GM18858 (cell line): ENCODE results near the gene SAT1.

ENCODE experiments used
- ATAC-seq: cut with Tn5 transposase; IDR thresholded peaks from one replicate; pipeline ENCODE4 v1.9.1; 2021; ENCODE audit not compliant: unreplicated experiment

The SAT1 gene

DNA sequence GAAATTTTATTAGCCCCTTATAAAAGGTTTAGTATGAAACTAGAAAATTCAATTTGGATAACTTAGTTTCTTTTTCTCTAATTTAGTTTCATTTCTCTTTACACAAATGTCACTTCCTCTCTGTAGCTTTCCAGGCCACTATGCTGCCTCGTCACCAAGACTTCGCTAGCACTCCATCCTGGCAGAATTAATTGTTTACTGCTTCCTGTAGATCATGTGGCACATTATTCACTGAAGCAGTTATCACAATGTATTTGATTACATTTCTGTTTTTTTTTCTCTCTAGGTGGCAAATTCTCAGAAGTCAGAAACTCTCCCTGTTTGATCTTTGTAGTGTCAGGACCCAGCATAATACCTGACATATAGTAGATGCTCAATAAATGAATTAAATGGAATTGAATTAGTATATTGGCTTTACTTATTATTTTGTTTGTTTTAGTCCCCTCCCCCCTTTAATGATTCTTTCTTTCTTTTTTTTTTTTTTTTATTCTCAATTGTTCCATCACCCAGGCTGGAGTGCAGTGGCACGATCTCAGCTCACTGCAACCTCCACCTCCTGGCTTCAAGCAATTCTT, 9.3 kb upstream of the SAT1 start:
- ATAC-seq = peak; percentile 91

DNA sequence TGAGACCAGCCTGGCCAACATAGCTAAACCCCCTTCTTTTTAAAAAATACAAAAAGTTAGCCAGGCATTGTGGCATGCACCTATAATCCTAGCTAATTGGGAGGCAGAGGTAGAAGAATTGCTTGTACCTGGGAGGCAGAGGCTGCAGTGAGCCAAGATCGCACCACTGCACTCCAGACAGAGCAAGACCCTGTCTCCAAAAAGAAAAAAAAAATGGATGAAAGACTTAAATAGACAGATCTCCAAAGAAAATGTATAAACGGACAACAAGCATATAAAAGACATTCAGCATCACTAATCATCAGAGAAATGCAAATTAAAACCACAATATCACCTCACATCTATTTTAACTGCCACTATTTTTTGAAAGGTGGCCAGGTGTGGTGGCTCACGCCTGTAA, 6.6 kb upstream of the SAT1 start:
- ATAC-seq = no peak

GRCh38 chrX:23779025-23779424, 3.9 kb upstream of the SAT1 start:
- ATAC-seq = no peak

DNA sequence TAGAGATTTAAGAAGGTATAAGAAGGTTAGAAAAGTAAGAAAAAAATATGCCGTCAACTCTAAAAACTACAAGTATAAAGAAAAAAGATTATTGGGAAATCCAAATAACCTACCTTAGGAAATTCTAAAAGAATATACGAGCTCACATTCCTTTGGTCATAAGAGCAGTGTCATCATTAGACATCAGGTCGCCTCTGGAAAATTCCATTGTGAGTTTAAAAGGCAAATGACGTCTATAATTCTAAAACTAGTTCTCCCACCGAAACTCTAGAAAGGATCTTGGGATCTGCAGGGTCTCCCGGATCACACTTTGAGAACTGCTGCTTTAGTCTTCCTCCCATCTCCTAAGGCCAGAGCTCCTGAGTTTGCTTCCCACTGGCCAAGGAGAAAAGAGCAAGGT, 518 bp upstream of the SAT1 start:
- ATAC-seq = no peak

- no peak for ATAC-seq
Observed at GRCh38 chrX:23783589-23784469, 856 bp downstream of the SAT1 start.

- ATAC-seq = no peak
Observed at GRCh38 chrX:23784470-23785331, 1.7 kb downstream of the SAT1 start.

GRCh38 chrX:23785580-23785979, 2.6 kb downstream of the SAT1 start:
- ATAC-seq = no peak

DNA sequence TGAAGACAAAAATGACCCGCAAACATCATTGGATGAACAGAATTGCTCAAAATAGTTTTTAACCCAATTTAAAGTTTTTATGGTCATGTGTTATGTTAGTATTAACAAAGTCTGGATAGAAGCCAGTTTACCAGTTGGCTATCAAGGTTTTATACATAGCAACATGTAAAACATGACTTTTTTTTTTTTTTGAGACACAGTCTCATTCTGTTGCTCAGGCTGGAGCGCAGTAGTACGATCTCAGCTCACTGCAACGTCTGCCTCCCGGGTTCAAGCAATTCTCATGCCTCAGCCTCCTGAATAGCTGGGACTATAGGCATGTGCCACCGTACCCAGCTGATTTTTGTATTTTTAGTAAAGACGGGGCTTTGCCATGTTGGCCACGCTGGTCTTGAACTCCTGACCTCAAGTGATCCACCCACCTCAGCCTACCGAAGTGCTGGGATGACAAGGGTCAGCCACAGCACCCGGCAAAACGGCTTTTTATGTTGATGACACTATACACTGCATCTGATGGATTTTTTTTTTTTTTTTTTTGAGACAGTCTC, 3.4 kb downstream of the SAT1 start:
- ATAC-seq = no peak

GRCh38 chrX:23787745-23788118, 4.8 kb downstream of the SAT1 start:
- no peak for ATAC-seq

- ATAC-seq = no peak
Observed at GRCh38 chrX:23788521-23788920, 5.5 kb downstream of the SAT1 start.

DNA sequence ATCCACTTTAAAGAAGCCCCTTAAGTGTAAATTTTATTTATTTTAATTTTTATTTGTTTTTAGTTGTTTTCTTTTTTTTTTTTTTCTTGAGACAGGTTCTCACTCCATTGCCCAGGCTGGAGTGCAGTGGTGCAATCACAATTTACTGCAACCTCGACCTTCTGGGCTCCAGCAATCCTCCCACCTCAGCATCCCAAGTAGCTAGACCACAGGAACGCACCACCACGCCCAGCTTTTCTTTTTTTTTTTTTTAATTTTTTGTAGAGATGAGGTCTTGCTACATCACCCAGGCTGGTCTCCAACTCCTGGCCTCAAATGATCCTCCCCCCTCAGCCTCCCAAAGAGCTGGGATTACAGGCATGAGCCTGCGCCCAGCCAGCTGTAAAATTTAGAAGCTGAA, 6.0 kb downstream of the SAT1 start:
- no peak for ATAC-seq

DNA sequence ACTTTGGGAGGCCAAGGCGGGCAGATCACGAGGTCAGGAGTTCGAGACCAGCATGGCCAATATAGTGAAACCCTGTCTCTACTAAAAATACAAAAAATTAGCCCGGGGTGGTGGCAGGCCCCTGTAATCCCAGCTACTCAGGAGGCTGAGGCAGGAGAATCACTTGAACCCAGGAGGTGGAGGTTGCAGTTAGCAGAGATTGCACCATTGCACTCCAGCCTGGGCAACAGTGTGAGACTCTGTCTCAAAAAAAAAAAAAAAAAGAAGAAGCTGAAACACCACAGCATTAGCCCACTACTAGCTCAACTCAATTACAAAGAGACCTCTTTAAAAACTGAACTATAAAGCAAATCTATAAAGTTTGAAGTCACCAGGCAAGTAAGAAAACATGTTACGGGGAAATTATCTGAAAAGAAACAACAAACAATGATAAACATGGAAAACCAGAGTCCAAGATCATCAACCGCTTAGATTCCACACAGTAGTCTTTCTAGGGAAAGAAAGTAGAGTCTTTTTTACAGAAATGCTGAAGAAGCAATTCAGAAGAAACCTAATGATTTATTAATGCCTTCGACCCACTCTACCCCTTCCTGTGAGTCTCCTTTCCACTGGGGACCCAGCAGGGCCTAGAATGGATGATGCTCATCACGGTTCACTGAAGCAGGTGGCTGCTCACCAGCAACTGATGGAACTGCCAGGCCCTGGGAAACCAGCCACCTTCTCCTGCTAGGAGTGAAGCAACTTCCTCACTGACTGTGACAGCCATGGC, 6.6 kb downstream of the SAT1 start:
- ATAC-seq = no peak

GRCh38 chrX:23790155-23790497, 7.2 kb downstream of the SAT1 start:
- no peak for ATAC-seq

DNA sequence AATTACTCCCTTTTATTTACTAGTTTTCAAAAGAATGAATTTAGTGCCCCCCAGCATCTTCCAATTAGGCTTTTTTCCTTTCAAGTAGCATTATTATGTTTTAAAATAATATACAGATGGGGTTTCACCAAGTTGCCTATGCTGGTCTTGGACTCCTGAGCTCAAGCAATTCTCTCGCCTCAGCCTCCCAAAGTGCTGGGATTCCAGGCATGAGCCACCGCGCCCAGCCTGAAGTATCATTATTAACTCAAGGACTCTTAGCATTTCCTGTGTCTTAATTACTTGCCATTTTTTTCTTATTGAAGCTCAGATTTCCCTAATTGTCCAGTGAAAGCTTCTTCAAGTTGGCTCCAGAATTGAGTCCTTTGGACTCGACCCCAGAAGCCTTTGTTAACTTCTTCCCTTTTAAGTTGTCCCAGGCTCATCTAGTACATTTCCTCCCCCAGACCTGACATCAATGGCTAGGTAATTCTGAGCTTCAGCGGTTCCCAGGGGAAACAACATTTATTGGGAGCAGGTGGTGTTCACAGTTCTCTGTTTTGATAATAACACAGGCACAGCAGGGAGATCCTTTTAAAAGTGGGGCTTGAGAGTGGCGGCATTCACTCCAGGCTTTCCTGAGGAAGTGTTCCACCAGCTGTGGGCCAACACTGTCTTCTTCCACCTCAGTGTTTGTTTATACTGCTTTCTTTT, 10.0 kb downstream of the SAT1 start:
- no peak for ATAC-seq

- no peak for ATAC-seq
Observed at GRCh38 chrX:23795221-23795620, 12.2 kb downstream of the SAT1 start.

DNA sequence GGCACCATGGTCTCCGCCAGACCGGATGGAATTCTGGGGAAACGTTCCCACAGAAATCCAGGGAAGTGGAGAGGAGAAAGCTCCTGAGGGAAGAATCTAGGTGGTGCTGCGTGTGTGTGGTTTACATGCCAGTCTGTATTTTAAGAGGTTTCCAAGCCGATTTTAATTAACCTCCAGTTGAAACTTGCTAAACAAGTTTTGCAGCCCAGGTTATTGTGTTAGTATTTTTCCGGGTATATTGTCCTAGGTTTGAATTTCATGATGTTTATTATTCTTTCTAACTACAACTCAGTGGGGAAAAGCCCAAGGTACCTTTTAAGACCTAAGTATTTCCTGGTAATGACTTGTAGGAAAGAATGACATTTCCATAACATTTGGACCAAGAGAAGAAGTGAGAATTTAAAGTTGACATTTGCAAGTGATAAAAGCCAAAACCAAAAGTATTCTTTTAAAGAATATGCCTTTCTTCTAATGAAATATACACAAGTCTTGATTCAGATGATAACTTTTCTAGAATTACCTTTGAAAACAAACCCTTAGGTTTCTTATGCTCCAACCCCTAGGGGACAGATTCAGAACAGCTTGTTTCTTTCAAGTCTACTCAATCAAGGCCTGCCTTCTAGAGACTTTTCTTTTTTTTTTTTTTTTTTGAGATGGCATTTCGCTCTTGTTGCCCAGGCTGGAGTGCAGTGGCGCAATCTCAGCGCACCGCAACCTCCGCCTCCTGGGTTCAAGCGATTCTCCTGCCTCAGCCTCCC, 14.6 kb downstream of the SAT1 start:
- no peak for ATAC-seq

DNA sequence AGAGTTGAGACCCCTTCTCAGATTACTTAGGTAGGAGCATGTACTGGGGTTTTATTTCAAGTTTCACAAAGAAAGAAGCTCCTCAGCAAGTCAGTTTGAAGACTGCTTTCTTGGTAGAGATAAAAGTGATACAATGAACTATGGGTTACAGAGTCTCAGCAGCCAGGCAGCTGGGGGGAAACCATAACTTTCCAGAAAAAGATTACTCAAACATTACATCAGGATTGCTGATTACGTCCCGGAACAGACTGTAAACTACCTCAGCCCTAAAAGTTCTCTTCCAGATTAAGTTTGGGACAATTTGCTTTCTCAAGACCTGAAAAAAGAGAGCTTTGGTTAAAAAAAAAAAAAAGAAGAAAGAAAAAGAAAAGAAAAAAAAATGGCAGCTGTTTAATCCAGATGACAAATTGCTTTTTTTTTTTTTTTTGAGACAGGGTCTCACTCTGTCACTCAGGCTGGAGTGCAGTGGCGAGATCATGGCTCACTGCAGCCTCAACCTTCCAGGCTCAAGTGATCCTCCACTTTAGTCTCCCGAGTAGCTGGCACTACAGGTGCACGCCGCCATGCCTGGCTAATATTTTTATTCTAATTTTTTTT, 16.6 kb downstream of the SAT1 start:
- no peak for ATAC-seq

DNA sequence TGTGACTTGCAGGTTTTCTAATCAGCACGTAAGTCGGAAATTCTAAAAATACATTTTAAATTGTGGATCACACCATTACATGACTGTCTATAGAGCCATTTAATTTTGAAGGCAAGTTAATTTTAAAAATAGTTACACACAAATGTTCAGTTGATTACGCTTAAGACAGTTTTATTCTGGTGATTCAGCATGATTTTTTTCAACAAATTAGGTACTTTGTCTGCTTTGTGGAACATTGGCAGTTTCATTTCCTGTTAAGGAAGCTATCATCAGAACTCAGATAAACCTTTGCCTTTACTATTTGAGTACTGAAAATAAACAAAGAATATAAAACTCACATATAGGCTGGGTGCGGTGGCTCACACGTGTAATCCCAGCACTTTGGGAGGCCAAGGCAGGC, 19.5 kb downstream of the SAT1 start:
- ATAC-seq = no peak

GRCh38 chrX:23803931-23804381, 21.0 kb downstream of the SAT1 start:
- no peak for ATAC-seq
